ENCODE data around the gene DYRK1B. TPM values are rescaled to one million over a fixed set of nuclear protein-coding genes. Genes with fewer than 3 reads are reported as not detected.
"Not testable (repeated sequence)": the region's sequence is repeated elsewhere in the genome, so short reads cannot be mapped to it uniquely, and the experiment has no call there.

The DYRK1B gene
- total RNA-seq, 1 experiment from 2014 or later, result 21.5 TPM

- no TSS peak for BruUV-seq (replicated peaks)
- peaks cover 6% of the 10 kb centered on the region for H3K4me1 Mint-ChIP-seq (ENCODE audit: low read depth, unreplicated experiment)
- no peak for DNase-seq
- no peaks in the 10 kb centered on the region for H3K9me3 Mint-ChIP-seq (ENCODE audit: low read depth, unreplicated experiment)
- CTCF ChIA-PET, result no interaction called here
- peaks cover 15% of the 10 kb centered on the region for H3K27me3 Mint-ChIP-seq (ENCODE audit: unreplicated experiment)
- intact Hi-C loops (cut with micrococcal nuclease; ENCODE audit: unreplicated experiment), result no loop called here
- H3K4me3 Mint-ChIP-seq (ENCODE audit: low read depth, unreplicated experiment), result no peak overlapping the region
- TF ChIP-seq CTCF (IDR thresholded peaks at IDR 0.05; ENCODE audit: unreplicated experiment), result no peak
- no peaks in the 10 kb centered on the region for H3K36me3 Mint-ChIP-seq (ENCODE audit: insufficient read depth, unreplicated experiment)
- no peak overlapping the region for H3K27ac Mint-ChIP-seq (ENCODE audit: unreplicated experiment)
These were observed 23.5 kb downstream of the DYRK1B start for GRCh38 chr19:39810424-39810823.

- BruUV-seq (replicated peaks), result no TSS peak
- Mint-ChIP-seq H3K4me1 (ENCODE audit: low read depth, unreplicated experiment) (peaks cover 6% of the 10 kb centered on the region), H3K9me3 (ENCODE audit: low read depth, unreplicated experiment) (no peaks in the 10 kb centered on the region), H3K27ac (ENCODE audit: unreplicated experiment) (no peak overlapping the region), H3K27me3 (ENCODE audit: unreplicated experiment) (peaks cover 15% of the 10 kb centered on the region), H3K36me3 (ENCODE audit: insufficient read depth, unreplicated experiment) (no peaks in the 10 kb centered on the region), H3K4me3 (ENCODE audit: low read depth, unreplicated experiment) (no peak overlapping the region)
- intact Hi-C loops (cut with micrococcal nuclease; ENCODE audit: unreplicated experiment), result no loop called here
- DNase-seq, result no peak
- CTCF ChIA-PET, result interaction anchor here (0.9 to 1.6 kb wide), 3 partner anchors 13 to 33 kb away, joined by 3 to 4 read pairs (median 3); partner anchors contain the start of gene DYRK1B
- no peak for TF ChIP-seq CTCF (IDR thresholded peaks at IDR 0.05; ENCODE audit: unreplicated experiment)
These were observed 24.6 kb downstream of the DYRK1B start for GRCh38 chr19:39809368-39809767.

- H3K4me1 Mint-ChIP-seq (ENCODE audit: low read depth, unreplicated experiment); H3K27ac Mint-ChIP-seq (ENCODE audit: unreplicated experiment); BruUV-seq (replicated peaks); intact Hi-C loops (cut with micrococcal nuclease; ENCODE audit: unreplicated experiment); H3K9me3 Mint-ChIP-seq (ENCODE audit: low read depth, unreplicated experiment); H3K36me3 Mint-ChIP-seq (ENCODE audit: insufficient read depth, unreplicated experiment); H3K4me3 Mint-ChIP-seq (ENCODE audit: low read depth, unreplicated experiment); DNase-seq: not testable (repeated sequence)
- peaks cover 17% of the 10 kb centered on the region for H3K27me3 Mint-ChIP-seq (ENCODE audit: unreplicated experiment)
- CTCF ChIA-PET, result interaction anchor here (0.9 to 1.6 kb wide), 3 partner anchors 12 to 34 kb away, joined by 3 to 4 read pairs (median 3); partner anchors contain the start of gene DYRK1B
These were observed 25.3 kb downstream of the DYRK1B start for GRCh38 chr19:39808688-39809087.

- no TSS peak for BruUV-seq (replicated peaks)
- no peak for DNase-seq
- CTCF ChIA-PET, result interaction anchor here (1.6 kb wide), 1 partner anchor 26 kb away, joined by 4 read pairs; the partner anchor contains the start of gene DYRK1B
- Mint-ChIP-seq H3K27ac (ENCODE audit: unreplicated experiment) (no peak overlapping the region), H3K4me3 (ENCODE audit: low read depth, unreplicated experiment) (no peak overlapping the region), H3K4me1 (ENCODE audit: low read depth, unreplicated experiment) (peaks cover 6% of the 10 kb centered on the region), H3K36me3 (ENCODE audit: insufficient read depth, unreplicated experiment) (no peaks in the 10 kb centered on the region), H3K27me3 (ENCODE audit: unreplicated experiment) (peaks cover 25% of the 10 kb centered on the region), H3K9me3 (ENCODE audit: low read depth, unreplicated experiment) (no peaks in the 10 kb centered on the region)
- intact Hi-C loops (cut with micrococcal nuclease; ENCODE audit: unreplicated experiment), result no loop called here
- no peak for TF ChIP-seq CTCF (IDR thresholded peaks at IDR 0.05; ENCODE audit: unreplicated experiment)
These were observed 26.1 kb downstream of the DYRK1B start for GRCh38 chr19:39807846-39808364.

- H3K36me3 Mint-ChIP-seq (ENCODE audit: insufficient read depth, unreplicated experiment), result no peaks in the 10 kb centered on the region
- DNase-seq, result no peak
- intact Hi-C loops (cut with micrococcal nuclease; ENCODE audit: unreplicated experiment), result no loop called here
- BruUV-seq (replicated peaks), result no TSS peak
- CTCF ChIA-PET, result interaction anchor here (1.6 kb wide), 1 partner anchor 166 kb away, joined by 4 read pairs; the partner anchor contains the start of gene PSMC4
- H3K4me1 Mint-ChIP-seq (ENCODE audit: low read depth, unreplicated experiment), result peaks cover 6% of the 10 kb centered on the region
- H3K4me3 Mint-ChIP-seq (ENCODE audit: low read depth, unreplicated experiment), result no peak overlapping the region
- H3K9me3 Mint-ChIP-seq (ENCODE audit: low read depth, unreplicated experiment), result no peaks in the 10 kb centered on the region
- TF ChIP-seq CTCF (IDR thresholded peaks at IDR 0.05; ENCODE audit: unreplicated experiment), result no peak
- no peak overlapping the region for H3K27ac Mint-ChIP-seq (ENCODE audit: unreplicated experiment)
- peaks cover 33% of the 10 kb centered on the region for H3K27me3 Mint-ChIP-seq (ENCODE audit: unreplicated experiment)
These were observed 28.9 kb downstream of the DYRK1B start for GRCh38 chr19:39805104-39805503.

Measured in Calu3 (cell line).